ENCODE measurements around the gene PNMA5. TPM values are rescaled to one million over a fixed set of nuclear protein-coding genes. Genes with fewer than 3 reads are reported as not detected.
"Not testable (repeated sequence)": the region's sequence is repeated elsewhere in the genome, so short reads cannot be mapped to it uniquely, and the experiment has no call there.

The PNMA5 gene
- not detected for total RNA-seq

DNA sequence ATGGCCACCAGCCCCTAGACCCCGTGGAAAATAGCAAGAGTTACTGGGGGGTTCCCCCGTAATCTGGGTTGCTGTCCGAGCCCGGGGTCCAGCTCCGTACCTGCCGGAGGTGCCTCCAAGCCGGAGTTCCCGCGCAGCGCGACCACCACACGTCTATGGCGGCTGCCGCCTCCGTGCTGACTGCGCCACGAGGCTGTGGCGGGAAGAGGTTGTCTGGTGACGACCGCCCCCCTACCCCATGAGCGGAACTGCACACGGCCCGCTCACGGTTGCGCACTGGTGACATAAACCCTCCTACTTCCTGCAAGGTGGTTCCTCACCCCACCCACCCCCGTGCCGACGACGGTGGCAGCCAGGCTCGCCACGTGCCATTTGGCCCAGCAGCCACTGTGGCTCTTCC is at the start of gene PNMA5:
PNMA5 (minus strand) TSS at position 184 of the 400 bp plus-strand sequence. CDS start 2,518 bp downstream, outside the sequence.
- no peak for DNase-seq

DNA sequence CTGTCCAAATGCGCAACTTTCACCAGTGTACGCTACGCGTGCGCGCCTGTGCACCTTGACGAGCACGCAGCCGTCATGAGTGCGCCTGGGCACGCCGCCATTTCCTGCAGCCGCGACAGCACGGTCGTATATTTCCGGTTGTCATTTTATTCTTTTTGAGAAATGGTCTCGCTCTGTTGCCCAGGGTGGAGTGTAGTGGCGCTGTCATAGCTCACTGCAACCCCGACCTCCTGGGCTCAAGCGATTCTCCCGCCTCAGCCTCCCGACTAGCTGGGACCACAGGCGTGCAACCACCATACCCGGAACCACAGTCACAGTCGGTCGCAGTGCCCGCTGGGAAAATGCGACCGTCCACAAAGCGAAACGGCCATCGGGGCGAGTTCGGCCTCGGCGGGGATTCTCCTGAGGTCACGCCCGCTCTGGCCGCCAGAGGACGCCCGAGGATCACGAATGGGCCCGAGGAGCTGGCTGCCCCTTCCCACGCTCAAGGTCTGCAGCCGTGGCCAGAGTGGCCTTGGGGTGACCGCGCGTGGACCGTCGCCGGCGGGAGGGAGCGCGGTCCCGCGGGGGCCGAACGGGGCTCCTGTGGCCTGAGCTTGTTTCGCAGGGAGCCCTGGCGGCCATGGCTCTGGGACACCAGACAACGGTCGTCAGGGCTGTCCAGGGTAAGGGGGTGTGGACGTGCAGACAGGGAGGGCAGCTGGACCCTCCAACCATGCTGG is 38.6 kb upstream of the PNMA5 start:
- no peak for DNase-seq

DNA sequence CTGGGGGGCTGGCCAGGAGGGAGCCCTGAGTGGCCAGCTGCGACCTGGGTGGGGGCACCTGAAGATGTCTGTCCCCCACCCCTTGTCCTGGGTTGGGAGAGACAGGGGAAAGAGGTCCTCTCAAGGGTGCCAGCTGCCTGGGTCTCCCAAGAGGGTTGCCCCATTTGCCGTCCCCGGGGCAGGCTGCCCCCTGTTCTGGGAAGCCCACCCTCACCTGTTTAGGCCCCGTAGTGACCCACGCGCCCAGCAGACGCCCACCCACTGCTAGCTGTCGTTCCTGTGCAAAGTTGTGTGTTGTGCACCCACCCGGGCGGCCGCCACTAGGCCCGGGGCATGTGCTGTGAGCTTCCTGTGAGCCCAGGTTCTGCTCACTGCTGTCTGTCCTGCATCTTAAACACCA is 36.9 kb upstream of the PNMA5 start:
- no peak for DNase-seq

DNA sequence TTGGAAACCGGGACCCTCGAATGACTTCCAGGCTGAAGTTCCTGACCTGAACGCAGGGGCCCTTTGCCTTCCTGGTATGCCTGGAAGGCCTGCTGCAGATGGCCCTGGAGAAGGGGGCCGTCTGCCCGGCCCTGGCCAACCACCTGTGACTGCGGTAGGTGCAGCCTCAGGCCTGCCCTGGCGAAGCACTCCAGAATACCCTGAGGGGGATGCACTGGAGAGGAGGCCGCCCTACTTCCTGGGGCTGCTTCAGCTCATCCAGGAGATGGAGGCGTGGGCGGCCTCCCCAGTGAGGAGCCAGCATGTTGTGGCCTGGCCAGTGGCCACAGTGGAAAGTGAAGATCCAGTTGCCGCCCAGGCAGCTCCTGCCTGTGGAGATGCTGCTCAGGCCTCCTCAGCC is 36.0 kb upstream of the PNMA5 start:
- no peak for DNase-seq

DNA sequence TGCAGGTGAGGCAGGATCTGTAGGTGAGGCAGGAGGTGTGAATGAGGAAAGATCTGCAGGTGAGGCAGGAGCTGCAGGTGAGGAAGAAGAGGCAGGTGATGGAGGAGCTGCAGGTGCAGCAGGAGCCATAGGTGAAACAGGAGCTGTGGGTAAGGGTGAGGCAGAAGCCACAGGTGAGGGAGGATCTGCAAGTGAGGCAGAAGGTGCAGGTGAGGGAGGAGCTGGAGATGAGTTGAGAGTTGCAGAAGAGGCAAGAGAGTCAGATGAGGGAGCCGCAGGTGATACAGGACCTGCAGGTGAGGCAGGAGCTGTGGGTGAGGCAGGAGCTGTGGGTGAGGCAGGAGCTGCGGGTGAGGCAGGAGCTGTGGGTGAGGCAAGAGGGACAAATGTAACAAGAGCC is 35.2 kb upstream of the PNMA5 start:
- no peak for DNase-seq

DNA sequence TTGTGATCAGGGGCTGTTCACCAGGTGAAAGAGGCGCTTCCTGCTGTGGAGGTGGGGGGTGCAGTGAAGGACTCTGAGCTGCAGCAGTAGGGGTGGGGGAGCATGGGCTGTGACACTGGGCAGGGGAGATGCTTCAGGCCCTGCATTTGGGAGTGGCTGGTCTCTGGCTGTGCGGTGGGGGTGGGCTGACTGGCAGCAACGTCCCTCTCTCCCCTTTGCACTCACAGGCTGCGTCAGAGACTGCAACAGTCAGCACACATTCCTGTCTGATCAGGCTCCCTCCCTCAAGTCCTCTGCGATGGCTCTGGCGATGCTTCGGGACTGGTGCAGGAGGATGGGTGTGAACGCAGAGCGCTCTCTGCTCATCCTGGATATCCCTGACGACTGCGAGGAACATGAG is 34.6 kb upstream of the PNMA5 start:
- DNase-seq: not testable (repeated sequence)

DNA sequence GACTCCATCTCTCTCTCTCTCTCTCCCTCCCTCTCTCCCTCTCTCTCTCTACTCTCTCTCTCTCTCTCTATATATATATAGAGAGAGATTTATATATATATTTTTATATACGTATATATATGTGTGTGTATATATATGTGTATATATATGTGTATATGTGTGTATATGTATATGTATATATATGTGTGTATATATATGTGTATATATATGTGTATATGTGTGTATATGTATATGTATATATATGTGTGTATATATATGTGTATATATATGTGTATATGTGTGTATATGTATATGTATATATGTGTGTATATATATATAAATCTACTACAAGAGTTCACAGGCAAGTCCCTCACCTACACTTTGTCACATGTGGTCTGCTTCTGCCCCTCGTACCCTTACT is 32.6 kb upstream of the PNMA5 start:
- not testable (repeated sequence) for DNase-seq

DNA sequence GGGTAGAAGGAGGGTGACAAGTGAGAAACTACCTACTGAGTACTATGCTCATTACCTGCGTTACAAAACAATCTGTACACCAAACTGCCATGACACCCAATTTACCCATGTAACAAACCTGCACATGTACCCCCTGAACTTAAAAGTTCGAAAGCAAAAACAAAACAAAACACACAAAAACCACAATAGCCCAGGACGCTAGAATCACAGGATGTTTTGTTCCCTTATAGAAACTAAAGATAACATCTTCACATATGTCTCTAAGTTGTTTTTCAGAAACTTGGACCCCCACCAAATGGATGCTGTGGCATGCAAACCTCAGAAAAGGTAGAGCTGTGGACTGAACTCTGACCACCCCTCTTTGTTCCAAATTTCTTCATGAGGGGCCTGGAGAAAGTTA is 25.2 kb upstream of the PNMA5 start:
- DNase-seq: no peak

DNA sequence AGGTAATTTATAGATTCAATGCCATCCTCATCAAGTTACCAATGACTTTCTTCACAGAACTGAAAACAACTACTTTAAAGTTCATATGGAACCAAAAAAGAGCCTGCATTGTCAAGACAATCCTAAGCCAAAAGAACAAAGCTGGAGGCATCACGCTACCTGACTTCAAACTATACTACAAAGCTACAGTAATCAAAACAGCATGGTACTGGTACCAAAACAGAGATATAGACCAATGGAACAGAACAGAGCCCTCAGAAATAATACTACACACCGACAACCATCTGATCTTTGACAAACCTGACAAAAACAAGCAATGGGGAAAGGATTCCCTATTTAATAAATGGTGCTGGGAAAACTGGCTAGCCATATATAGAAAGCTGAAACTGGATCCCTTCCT is 23.3 kb upstream of the PNMA5 start:
- DNase-seq: not testable (repeated sequence)

DNA sequence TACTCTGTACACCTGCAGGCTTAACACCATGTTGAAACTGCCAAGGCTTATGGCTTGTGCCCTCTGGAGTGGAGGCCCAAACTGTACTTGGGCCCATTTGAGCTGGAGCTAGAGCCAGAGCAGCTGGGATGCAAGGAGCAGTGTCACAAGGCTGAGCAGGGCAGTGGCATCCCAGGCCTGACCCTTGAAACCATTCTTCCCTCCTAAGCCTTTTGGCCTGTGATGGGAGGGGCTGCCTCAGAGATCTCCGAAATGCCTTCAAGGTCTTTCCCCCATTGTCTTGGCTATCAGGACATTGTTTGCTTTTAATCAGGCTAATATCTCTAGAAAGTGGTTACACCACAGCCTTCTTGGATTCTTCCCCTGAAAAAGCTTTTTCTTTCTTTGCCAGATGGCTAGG is 10.9 kb upstream of the PNMA5 start:
- DNase-seq: no peak

DNA sequence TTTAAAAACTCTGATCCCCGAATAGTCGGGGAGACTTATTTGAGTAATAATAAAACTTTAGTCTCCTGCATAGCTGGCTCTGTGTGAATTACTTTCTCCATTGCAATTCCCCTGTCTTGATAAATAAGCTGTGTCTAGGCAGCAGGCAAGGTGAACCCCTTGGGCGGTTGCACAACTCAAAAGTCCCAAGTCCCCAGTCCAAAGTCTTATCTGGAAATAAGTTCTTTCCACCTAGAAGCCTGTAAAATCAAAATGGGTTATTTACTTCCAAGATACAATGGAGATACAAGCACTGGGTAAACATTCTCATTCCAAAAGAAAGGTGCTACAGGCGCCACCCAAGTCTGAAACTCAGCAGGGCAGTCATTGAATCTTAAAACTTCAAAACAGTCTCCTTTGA is 10.1 kb upstream of the PNMA5 start:
- no peak for DNase-seq

DNA sequence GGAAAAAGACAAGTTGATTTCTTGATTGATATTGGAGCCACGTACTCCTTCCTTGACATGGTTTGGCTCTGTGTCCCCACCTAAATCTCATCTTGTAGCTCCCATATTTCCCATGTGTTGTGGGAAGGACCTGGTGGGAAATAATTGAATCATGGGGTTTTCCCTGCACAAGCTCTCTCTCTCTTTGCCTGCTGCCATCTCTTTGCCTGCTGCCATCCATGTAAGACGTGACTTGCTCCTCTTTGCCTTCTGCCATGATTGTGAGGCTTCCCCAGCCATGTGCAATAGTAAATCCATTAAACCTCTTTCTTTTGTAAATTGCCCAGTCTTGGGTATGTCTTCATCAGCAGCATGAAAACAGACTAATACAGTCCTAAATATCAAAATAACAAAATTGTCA is 8.3 kb upstream of the PNMA5 start:
- not testable (repeated sequence) for DNase-seq

DNA sequence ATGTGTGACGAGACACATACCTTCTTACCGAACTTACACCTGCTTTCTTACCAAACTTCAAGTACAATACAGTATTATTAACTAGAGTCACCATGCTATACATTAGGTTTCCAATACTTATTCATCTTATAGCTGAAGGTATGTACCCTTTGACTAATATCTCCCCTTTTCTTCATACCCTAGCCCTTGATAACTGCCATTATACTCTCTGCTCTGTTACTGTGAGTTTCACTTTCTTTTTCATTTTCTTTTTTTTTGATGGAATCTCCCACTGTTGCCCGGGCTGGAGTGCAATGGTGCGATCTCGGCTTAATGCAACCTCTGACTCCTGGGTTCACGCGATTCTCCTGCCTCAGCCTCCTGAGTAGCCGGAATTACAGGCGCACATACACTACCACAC is 3.4 kb upstream of the PNMA5 start:
- no peak for DNase-seq

DNA sequence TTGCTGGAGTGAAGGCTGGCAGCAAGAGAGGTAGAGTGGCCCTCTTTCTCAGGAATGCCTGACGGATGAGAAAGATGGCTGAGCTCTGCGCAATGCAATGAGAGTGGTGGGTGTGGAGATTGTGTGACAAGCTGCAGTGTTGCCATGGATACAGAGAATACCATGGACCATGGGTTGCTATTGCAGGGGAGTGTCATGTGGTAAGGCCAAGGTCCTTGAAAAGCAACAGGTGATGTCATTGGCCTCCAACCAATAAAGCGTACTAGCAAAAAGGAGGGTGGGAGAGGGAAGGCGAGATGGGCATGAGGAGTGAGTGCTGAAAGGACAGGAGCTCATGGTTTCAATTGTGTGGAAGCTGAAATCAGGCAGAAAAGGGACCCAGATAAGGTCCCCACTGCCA is 1.8 kb downstream of the PNMA5 start:
- no peak for DNase-seq

DNA sequence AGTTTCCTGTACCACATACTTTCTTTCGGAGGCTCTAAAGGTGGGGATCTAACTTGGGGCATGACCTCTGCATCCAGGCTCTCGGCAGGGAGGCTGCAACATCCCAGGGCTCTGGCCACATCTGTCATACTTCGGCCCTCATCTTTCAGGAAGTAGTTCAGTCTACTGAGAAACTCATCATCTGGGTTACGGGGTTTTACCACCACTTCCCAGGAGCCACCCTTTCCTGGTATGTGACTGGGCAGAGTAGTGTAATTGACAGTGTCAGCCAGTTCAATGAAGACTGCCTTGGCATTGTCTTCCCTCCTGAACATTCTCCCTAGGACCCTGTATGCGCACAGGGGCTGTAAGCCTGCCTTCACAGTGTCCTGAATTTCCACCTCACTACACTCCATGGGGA is 2.8 kb downstream of the PNMA5 start:
- no peak for DNase-seq

DNA sequence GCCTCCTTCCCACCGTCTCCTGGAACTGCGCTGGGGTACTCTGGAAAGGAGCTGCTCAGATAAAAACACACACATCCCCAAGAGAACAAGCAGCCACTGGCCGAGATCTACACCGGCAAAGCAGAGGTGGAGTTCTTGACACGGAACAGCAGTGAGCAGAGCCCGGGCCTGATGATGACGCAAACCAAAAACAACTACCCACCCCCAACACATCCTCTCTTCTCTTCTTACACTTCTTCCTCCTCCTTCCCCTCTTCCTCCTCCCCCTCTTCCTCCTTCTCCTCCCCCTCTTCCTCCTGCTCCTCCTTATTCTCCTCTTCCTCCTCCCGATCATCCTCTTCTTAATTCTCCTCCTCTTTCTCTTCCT is 4.6 kb downstream of the PNMA5 start:
- no peak for DNase-seq

DNA sequence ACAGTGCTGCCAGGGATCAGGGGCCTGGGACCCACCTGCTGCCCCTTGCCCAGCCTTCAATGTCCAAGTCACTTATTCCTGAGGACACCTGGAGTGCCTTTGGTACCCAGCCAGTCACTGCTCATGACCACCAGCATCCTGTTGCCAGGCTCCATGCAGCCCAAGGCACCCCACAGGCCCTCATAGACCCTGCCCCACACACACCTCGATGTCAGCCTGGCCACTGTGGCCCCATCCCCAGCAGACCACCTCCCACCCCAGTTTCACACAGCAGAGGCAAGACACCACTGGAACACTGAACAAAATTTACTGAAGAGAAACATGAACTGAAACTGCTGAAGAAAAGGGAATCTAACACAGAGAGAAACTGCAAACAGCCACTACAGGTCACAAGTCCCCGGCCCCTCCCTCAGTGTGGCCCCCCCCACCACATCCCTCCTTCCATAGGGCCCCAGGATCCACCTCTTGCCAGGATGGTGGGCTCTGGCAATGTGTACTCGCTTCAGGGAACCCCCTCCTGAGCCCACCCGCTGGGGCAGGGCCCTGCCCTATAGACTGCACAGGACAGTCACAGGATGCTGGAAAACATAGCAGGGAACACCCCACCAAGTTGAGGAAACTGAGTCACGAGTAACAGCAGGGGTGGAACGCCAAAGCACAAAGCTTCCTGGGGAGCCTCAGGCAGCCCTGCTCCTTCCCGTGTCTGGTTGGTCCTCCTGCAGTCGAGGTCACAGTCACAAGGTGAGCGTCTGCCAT is 5.2 kb downstream of the PNMA5 start:
- no peak for DNase-seq

DNA sequence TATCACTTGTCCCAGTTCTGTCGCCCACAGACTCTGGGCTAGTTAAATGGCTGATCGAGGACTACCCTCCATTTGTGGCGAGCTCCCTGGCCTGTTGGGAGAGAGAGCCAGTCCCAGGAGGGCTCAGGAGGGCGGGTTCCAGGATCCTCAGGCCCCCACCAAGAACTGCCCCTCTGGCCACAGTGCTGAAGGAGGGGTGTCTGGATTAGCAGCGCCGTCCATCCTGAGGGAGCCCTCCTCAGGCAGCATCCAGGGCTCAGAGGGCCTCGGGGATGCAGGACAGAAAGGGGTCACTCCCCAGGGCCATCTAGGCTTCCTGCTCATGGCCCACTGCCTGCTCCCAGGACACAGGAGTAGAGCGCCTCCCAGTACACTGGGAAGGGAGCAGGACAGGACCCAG is 6.1 kb downstream of the PNMA5 start:
- DNase-seq: no peak

DNA sequence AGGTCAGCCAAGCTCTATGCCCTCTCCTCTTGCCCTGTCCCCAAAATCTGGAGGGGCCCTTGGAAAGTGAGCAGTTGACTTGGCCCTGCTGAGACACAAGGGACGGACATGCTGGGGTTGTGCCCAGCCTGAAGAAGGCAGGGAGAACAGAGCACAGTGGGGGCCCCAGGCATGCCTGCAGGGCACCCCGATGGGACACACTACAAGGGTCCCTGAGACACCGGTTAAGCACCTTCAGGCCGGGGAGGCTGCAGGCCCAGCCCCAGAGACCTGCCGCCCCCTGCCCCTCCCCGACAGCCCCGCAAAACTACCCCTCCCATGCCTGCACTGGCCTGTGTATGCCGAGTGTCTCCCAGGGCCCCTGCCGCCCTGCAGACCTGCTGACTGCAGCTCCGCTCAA is 6.8 kb downstream of the PNMA5 start:
- DNase-seq: not testable (repeated sequence)

DNA sequence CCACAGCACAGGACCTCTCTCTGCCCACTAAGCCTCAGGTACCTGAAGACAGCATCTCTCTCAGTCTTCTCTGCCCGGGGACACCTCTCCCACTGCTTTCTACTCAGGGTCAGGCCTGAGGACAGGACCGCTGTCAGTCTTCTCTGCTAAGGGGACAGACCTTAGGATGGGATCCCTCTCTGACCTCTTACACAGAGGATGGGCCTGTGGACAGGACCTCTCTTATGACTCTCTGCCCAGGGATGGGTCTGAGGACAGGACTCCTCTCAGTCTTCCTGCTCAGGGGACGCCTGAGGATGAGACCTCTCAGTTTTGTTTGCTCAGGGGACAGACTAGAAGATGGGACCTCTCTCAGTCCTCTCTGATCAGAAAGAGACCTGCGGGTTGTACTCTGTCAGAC is 8.5 kb downstream of the PNMA5 start:
- DNase-seq: not testable (repeated sequence)

DNA sequence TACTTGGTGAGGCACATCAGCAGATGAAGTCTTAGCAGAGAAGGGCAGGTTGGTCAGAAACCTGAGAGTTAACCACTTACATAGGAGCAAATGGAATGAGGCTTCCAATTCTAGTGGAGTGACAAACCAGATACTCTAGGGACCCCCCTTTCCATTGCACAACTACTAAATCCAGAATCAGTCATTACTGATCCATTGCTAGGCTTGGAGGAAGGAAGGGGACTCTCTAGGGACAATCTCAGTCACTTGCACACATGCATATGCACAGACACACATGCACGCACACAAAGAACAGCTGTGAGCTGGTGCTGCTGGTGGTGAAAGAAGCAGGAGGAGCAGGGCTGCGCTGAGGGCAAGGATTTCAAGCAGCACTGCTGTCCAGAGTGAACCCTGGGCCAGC is 25.7 kb downstream of the PNMA5 start:
- DNase-seq: no peak

DNA sequence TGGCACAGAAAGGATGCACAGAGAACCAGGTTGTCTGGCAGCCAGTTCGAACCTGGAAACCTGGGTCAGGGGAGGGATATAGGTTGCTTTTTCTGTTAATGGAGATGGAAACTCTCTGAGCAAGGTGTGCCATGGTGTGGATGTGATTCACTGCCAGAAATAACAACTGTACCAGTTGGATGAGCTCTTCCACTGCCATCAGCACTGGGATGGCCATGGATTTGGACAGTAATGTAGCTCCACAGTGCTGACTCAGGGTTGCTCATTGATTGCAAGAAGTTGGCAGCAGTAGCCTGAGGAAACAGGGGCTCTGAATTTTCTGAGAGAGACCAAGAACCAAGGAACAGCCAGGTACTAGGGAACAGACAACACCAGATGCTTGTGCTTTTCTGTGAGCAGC is 33.8 kb downstream of the PNMA5 start:
- no peak for DNase-seq

DNA sequence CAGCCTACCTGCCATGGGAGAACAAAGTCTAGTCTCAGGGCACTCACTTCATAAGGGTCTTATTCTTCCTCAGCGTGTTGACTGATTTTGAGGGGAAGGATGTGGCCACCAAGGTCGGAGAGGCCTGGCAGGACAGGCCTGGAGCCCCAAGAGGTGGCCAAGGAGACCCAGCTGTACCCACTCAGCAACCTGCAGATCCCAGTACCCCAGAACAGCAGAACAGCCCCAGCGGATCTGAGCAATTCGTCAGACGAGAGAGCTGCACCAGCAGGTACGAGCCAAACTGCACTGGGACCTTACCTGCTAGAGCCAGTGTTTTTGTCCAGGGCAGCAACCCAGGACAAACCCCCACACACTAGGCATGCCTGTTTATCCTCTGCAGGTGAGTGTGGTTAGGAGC is 34.3 kb downstream of the PNMA5 start:
- DNase-seq: no peak

Data from skin of body (tissue), 2 donors.